HG03575 (cell line): ENCODE results near the gene BBIP1.
A peak's percentile ranks its signal among the peaks of the same experiment; 100 is the strongest.

Experiments used
- ATAC-seq: cut with Tn5 transposase; IDR thresholded peaks from one replicate; pipeline ENCODE4 v1.9.1; 2021; ENCODE audit not compliant: unreplicated experiment, insufficient number of reproducible peaks, low FRiP score; ENCODE audit errors: extremely low read depth

The BBIP1 gene, protein sequence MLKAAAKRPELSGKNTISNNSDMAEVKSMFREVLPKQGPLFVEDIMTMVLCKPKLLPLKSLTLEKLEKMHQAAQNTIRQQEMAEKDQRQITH

DNA sequence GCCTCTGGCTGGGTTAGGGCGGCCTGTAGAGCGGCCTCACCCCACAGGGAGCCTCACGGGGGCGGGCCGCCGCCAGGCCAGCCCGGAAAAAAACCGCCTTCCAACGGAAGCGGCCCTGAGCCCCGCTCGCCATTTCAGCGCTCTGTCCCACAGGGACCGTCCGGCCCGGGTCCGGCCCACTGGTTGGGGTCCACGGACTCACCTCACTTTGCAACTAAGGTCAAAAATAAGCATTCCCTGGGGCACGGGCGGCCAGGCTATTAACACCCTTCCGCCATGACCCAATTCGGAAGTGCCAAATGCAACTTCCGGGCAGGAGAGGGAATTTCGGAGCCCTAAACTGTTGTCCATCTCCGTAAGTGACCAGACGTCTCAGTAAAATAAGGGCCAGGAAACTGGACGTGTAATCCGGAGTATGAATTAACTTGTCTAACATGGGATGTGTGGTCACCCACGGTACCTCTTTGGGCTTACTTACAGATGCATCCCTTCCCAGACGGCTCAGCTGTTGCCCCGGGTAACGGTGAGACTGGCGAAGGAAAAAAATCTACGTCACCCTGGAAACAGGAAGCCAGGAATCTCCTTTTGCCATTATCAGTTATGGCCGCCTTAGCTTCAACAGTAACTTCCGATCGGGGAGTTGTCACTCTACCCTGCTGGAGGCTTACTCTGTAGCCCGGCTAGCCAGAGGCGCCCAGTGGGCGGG, at the start of gene BBIP1:
BBIP1 (minus strand) TSS at position 538 of the 706 bp plus-strand sequence. CDS start 1,023 bp downstream, outside the sequence.
- peak; percentile 82 for ATAC-seq

DNA sequence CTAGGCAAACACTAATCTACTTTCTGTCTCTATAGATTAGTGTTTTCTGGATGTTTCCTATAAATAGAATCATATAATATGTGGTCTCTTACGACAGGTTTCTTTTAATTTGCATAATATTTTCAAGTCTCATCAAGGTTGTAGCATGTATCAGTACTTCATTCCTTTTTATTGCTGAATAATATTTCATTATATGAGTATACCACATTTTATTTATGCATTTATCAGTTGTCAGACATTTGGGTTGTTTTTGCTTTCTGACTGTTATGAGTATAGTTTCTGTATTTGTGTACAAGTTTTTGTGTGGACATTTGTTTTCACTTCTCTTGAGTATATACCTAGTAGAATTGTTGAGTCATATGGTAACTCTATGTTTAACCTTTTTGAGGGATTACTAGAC, 48.7 kb upstream of the BBIP1 start:
- peak; percentile 43 for ATAC-seq

DNA sequence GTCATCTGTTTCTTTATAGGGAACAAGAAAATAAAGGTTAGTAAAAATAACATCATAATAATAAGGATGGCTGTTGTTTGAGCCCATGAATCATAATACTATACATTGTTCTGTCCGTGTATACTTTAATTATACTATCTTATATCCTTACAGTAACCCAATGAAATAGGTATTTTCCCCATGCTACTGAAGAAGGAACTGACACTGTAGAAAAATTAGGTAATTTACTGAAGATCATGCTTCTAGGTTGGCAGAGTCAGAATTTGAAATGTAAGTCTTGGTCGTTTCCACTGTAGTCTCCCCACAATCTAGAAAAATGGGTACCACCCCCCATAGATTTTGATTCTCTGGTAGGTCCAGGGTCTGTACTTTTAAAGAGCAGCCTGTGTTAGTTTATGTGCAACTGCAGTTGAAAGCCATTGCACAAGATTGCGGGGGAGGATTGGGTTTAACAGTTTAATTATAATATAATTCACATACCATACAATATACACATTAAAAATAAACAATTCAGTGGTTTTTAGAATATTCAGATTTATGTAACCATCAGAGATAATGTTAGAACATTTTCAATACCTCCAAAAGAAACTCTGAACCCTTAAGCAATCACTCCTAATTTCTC, 48.1 kb upstream of the BBIP1 start:
- ATAC-seq: no peak

DNA sequence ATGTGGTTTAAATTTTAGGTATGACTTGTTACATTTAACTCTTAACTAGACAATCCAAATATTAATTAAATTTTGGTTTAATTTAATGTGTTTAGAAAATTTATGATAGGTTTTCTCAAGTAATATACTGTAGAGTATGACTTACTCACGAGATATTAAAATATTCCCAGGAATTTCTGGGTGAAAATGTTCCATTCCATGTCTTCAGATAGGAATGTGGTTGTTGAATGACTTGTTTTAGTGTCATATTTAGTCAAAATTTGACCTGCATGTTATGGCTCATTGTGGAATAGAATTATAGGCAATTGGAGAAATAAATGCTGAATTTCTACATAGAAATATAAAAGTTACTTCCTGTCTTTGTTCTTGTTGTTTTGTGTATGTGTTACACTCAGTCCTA, 47.2 kb upstream of the BBIP1 start:
- no peak for ATAC-seq

GRCh38 chr10:110965216-110965615, 46.2 kb upstream of the BBIP1 start:
- ATAC-seq: no peak

- ATAC-seq: no peak
These were observed 45.7 kb upstream of the BBIP1 start for GRCh38 chr10:110964681-110965080.

DNA sequence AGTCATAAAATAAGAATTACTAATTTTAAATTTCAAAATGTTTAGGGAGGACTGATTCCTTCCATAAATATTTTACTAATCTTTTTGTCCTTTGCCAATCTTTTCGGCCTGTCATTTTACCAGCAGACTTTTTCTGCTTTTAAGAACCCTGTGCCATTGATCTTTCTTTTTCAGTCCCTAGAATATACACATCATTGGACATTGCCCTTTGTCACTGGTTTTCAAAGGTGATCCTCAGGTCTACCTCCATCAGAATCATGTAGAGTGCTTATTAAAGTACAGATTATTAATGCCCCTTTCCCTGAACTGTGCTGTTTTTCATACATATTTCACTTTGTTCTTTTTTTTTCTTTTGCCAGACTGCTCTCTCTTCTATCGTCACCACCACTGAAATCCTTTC, 44.2 kb upstream of the BBIP1 start:
- ATAC-seq: no peak

- no peak for ATAC-seq
These were observed 43.5 kb upstream of the BBIP1 start for GRCh38 chr10:110962443-110962842.

GRCh38 chr10:110960333-110960712, 41.3 kb upstream of the BBIP1 start:
- no peak for ATAC-seq

- ATAC-seq: no peak
These were observed 40.7 kb upstream of the BBIP1 start for GRCh38 chr10:110959379-110960332.

GRCh38 chr10:110957606-110958005, 38.6 kb upstream of the BBIP1 start:
- no peak for ATAC-seq

DNA sequence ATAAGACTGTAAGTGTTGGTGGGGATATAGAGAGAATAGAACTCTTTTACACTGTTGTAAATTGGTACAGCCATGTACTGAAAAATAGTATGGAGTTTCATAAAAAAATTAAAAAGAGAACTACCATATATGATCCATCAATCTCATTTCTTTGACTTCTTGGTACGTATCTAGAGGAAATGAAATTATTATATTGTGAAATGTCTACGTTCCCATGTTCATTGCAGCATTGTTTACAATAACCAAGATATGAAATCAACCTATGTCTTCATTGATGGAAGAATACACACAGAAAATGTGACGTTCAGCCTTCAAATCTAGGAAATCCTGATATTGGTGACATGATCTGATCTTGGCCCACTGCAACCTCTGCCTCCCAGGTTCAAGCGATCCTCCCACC, 32.4 kb upstream of the BBIP1 start:
- no peak for ATAC-seq

- ATAC-seq: no peak
These were observed 28.1 kb upstream of the BBIP1 start for GRCh38 chr10:110947061-110947595.

DNA sequence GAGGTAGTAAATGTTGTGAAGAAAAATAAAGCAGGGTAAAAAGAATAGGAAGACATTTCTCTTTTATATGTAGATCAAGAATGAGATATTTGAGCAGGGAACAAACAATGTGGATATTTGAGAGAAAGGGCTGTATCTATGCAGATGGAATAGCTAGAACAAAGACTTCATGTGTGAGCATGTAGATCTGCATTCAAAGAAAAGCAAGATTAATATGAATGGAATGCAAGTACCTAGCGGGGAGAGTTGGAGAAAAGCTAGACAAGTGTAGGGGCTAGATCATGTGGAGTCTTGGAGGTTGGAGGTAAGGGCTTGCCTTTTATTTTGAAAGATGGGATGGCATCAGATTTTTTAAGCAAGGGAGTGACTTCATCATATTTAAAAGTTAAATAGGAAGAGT, 27.5 kb upstream of the BBIP1 start:
- ATAC-seq: no peak

DNA sequence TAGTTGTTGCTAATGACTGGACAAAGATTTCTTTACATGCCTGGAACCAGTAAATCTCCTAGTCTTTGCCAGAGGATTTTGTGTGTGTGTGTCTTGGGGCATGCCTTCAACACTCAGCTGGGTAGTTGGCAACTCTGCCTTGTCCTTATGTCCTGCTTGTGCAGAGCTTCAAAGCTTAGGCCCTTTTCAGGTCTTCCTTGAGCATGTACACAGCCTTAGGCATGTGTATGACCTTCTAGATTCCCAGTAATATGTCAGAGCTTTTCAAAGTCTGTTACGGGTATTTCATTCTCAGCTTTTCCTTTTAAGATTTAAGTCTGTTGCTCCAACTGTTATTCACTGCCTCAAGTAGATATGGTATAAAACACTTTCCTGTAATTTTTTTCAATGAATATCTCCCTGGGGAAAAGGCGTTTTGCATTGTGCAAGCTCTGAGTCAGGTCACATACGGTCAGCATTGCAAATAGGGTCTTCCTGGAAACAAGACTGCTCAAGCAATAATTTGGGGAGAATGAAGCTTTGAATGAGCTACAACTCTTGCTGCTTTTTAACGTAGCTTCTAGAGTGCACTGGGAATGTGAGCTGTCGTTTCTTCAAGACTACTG, 25.9 kb upstream of the BBIP1 start:
- ATAC-seq: no peak

DNA sequence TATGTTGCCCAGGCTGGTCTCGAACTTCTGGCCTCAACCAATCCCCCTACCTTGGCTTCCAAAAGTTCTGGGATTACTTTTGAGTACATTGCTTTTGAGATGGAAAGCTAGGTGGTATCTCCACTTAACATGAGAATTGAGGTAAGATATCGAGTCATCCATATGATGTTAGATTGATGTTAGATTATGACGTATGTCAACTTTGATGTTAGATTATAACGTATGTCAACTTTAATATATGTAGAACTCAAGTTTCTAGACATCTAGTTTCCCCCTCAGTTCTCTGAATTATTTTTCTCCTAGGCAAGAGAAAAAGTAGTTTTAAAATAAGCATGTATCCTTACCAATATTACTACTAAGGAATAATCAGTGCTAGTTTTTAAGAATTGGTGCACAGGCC, 20.4 kb upstream of the BBIP1 start:
- no peak for ATAC-seq

DNA sequence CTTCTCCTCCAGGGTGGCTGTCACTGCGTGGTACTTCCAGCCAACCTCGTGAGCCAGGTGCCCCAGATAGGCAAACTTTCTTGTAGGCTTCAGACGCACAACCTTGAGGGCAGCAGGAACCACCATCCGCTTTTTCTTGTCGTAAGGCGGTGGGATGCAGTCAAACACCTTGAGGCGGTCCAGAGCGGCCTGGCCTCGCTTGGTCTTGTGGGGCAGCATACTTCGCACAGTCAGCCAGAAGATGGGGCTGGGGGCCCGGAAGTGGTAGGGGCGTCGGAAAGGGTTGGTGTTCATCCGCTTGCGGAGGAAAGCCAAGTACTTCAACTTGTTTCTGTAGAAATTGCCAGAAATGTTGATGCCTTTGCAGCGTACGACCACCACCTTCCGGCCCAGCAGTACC, 17.8 kb upstream of the BBIP1 start:
- ATAC-seq: no peak

GRCh38 chr10:110932505-110933180, 13.7 kb upstream of the BBIP1 start:
- ATAC-seq: no peak
